NCI-H226 (cell line): ENCODE data around the gene RER1.

Experiments
- DNase-seq: peaks from one replicate; pipeline ENCODE4 v3.0.0-alpha.2; 2015

RER1 gene

GRCh38 chr1:2408859-2409276, 17.2 kb downstream of the RER1 start:
- no peak for DNase-seq

GRCh38 chr1:2409745-2410144, 18.1 kb downstream of the RER1 start:
- no peak for DNase-seq

GRCh38 chr1:2411801-2412394, 20.3 kb downstream of the RER1 start:
- peak; percentile 13 for DNase-seq

- DNase-seq: peak; percentile 89
These were observed 20.7 kb downstream of the RER1 start, which contains the start of gene PEX10 for GRCh38 chr1:2412395-2412772. Gene PEX10, minus strand, starts transcription at chr1:2412564. Its CDS starts 62 bp downstream, at chr1:2412502.

- DNase-seq: peak; percentile 46
These were observed 21.3 kb downstream of the RER1 start for GRCh38 chr1:2412773-2413494.

GRCh38 chr1:2413495-2414296, 22.1 kb downstream of the RER1 start:
- DNase-seq: no peak

GRCh38 chr1:2414297-2414958, 22.8 kb downstream of the RER1 start:
- no peak for DNase-seq

GRCh38 chr1:2415337-2415736, 23.7 kb downstream of the RER1 start:
- no peak for DNase-seq

GRCh38 chr1:2415801-2416208, 24.2 kb downstream of the RER1 start:
- DNase-seq: no peak

- no peak for DNase-seq
These were observed 24.8 kb downstream of the RER1 start for GRCh38 chr1:2416403-2416802.

GRCh38 chr1:2417083-2417832, 25.6 kb downstream of the RER1 start:
- no peak for DNase-seq

GRCh38 chr1:2417833-2418225, 26.2 kb downstream of the RER1 start:
- no peak for DNase-seq

GRCh38 chr1:2418791-2419320, 27.2 kb downstream of the RER1 start:
- DNase-seq: no peak

GRCh38 chr1:2419416-2419815, 27.8 kb downstream of the RER1 start:
- DNase-seq: no peak

GRCh38 chr1:2422523-2422922, 30.9 kb downstream of the RER1 start:
- DNase-seq: no peak

GRCh38 chr1:2425892-2426291, 34.3 kb downstream of the RER1 start:
- DNase-seq: no peak

- DNase-seq: no peak
These were observed 34.9 kb downstream of the RER1 start for GRCh38 chr1:2426540-2426939.

GRCh38 chr1:2427051-2427450, 35.4 kb downstream of the RER1 start:
- no peak for DNase-seq

GRCh38 chr1:2427976-2428375, 36.3 kb downstream of the RER1 start:
- no peak for DNase-seq

- DNase-seq: no peak
These were observed 36.8 kb downstream of the RER1 start for GRCh38 chr1:2428490-2428889.

GRCh38 chr1:2429780-2430591, 38.3 kb downstream of the RER1 start:
- DNase-seq: no peak
